IPS-18c (cell line): ENCODE results near the gene MCC.

Experiments used
- H3K4me3 ChIP-seq: 2 replicates; pipeline ENCODE4 v1.7.0; 2013; ENCODE audit warnings: low read depth, mild to moderate bottlenecking, low read length, moderate library complexity; ENCODE audit not compliant: insufficient read depth
- H3K9me3 ChIP-seq: one replicate; pipeline ENCODE4 v1.6.1; 2013; ENCODE audit warnings: mild to moderate bottlenecking, low read length, moderate library complexity; ENCODE audit not compliant: control insufficient read depth, insufficient read depth

The MCC gene

GRCh38 chr5:113156271-113156877, 331.9 kb downstream of the MCC start:
- no peaks in the 10 kb centered on the region for H3K9me3 ChIP-seq
- no peak overlapping the region for H3K4me3 ChIP-seq

DNA sequence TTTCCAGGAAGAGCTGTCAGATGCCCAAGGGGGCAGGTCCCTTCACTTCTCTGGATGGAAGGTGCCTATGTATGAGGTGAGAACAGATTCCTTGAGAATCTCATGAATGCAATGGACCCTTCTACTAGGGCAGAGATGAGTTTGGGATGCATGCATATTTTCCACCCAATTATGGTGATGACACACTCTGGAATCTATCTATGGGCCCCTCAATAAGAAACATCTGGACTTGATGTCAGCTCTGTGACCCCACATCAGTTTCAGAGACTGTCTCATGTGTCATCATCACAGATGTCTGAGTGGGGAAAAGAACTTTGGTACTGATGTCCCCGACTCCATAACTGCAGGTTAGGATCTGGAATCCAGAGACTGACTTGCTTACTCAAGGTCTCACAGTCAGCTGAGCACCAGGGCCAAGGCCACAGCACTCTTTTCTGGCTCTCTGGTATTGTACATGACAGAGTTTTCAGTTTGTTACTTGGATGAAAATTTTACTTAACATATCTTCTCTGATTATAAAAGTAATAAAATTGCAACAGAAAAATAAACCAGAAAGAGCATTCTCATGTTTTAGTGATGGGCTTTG, 334.6 kb downstream of the MCC start:
- Histone ChIP-seq H3K9me3 (no peaks in the 10 kb centered on the region), H3K4me3 (no peak overlapping the region)

DNA sequence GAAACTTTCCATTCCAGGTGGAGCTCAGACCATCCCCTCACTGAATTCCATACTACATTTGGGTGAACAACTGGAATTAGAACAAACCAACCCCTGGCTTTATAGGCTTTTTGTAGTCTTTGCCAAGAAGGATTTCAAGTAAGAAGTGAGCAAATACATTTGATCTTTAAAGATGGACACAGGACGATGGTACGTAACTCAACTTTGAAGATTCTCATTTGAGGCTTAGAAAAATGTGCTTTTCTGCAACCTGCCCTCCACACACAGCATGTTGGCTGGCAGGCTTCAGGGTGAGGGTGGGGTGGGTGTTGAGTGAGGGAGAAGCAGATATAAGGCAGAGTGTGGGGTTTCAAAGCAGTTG, 335.9 kb downstream of the MCC start:
- no peak overlapping the region for H3K4me3 ChIP-seq
- no peaks in the 10 kb centered on the region for H3K9me3 ChIP-seq

GRCh38 chr5:113151641-113152379, 336.4 kb downstream of the MCC start:
- Histone ChIP-seq H3K9me3 (no peaks in the 10 kb centered on the region), H3K4me3 (no peak overlapping the region)

DNA sequence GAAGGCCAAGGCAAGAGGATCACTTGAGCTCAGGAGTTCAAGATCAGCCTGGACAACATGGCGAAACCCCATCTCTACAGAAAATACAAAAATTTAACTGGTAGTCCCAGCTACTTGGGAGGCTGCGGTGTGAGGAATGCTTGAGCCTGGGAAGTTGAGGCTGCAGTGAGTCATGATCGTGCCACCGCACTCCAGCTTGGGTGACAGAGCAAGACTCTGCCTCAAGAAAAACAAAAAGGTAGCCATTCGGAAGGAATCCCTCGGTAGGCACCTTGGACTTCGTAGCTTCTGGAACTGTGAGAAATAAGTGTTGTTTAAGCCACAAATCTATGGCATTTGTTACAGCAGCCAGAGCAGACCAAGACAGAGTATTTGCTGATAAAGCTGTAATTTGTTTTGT, 337.4 kb downstream of the MCC start:
- Histone ChIP-seq H3K4me3 (no peak overlapping the region), H3K9me3 (no peaks in the 10 kb centered on the region)

DNA sequence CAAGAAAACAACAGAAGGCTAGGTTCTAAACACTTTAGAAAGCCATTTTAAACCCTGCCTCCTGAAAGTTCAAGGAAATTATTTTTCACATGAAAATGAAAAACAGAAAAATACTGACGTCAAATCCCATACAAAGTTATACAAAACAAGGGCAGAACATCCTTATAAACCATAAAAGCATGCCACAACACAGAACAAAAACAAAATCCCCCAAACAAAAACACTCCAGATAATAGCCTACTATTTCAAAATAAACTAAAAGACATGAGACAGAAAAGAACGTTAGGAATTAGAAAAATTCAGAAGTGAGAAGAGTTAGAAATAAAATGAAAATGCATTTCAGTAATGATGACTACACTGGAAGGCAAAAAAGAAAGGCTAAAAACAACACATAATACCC, 338.0 kb downstream of the MCC start:
- Histone ChIP-seq H3K4me3 (no peak overlapping the region), H3K9me3 (no peaks in the 10 kb centered on the region)

GRCh38 chr5:113147537-113147936, 340.7 kb downstream of the MCC start:
- Histone ChIP-seq H3K9me3 (no peaks in the 10 kb centered on the region), H3K4me3 (no peak overlapping the region)

DNA sequence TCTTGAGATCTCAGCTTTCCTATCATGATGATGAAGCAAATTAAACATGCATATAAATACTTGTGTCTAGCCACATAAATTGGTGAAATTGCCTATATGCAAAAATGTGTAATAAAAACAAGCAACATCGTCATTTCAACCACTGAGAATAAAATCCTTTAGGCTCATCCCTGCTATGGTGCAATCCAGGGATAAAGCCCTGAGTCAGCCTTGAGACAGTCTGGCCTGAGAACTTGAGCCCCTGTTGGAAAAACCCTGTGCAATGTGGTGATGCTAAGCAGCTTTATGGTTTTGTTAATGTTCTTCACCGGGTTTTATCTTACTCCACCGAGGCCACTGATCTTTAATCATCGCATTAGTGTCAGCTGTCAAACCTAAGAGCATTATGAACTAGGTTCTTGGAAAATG, 341.1 kb downstream of the MCC start:
- Histone ChIP-seq H3K4me3 (no peak overlapping the region), H3K9me3 (no peaks in the 10 kb centered on the region)

DNA sequence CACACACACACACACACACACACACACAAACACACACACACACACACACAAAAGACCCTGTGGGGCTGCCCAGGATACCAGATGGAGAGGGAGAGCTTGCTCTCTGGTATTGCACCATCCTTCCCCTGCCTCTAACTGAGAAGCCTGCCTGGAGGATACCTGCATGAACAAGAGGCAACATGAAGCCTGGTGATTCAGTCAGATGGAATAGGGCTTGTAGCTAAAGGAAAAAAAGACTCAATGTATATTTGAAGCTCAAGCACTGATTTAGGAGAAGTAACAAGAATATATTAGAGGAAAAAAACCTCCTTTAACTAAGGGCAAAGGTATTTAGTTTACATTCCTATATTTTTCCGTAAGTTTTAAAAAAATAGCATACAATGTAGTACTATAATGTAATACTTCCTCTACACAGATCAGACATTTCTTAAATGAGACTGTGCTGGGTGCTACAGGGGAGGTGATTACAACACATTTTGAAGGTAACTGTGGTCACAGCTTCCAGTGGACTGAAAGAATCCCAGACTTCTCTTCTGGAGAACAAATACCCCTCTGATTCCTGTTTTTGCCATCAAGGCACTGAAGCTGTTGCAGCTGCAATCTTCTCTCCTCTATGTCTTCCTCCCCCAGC, 342.4 kb downstream of the MCC start:
- H3K4me3 ChIP-seq: no peak overlapping the region
- no peaks in the 10 kb centered on the region for H3K9me3 ChIP-seq

DNA sequence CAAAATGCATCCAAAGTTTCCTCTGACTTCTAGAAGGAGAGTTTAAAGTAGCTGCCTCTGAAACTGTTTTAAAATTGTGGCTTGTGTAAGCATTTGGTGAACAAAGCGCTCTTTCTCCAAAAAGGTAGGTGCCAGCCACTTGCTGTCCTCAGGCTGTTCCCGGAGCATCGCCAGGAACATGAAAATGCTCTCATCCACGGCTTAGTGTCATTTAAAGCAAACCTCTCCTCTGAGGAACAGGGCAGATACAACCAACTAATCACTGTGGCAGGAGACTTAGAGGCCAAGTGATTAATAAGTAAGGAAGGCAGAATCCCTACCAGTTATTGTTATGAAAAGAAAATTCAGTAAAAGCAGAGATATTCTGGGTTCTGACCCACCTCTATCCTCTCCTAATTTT, 346.1 kb downstream of the MCC start:
- Histone ChIP-seq H3K9me3 (no peaks in the 10 kb centered on the region), H3K4me3 (no peak overlapping the region)

- H3K4me3 ChIP-seq: no peak overlapping the region
- no peaks in the 10 kb centered on the region for H3K9me3 ChIP-seq
Observed at GRCh38 chr5:113140837-113141671, 347.2 kb downstream of the MCC start.

- Histone ChIP-seq H3K9me3 (no peaks in the 10 kb centered on the region), H3K4me3 (no peak overlapping the region)
Observed at GRCh38 chr5:113133211-113133975, 354.9 kb downstream of the MCC start.

- Histone ChIP-seq H3K9me3 (no peaks in the 10 kb centered on the region), H3K4me3 (no peak overlapping the region)
Observed at GRCh38 chr5:113132564-113132963, 355.7 kb downstream of the MCC start.

DNA sequence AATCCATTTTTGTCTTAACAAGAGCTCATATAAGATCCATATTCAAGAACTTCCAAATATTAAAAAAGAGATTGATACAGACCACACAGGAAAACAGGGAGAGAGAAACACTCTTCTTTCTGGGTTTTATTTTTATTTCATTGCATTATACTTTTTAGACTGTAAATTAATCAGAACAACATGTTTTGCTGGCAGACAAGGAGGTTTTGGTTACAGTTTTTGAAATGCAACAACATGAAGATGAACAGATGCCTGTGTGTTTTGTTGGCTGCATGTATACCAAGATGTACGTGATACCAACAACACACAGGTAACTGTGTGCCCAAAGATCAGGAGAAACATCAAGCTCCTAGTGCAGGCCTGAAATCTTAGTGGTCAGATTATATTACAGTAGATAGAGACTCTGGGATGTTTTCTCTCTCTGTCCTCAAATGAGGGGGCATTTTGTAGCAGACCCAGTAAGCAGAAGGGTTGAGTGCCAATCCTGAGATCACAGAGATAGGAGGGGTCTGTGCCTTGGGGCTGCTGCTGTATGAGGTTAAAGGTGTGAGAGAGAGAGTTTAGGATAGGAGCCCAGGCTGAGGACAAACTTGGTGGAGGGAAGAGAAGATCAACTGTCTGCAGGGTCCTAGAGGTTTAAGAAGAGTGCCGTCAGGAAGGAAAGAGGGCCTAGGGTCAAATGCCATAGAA, 359.5 kb downstream of the MCC start:
- H3K9me3 ChIP-seq: no peaks in the 10 kb centered on the region
- no peak overlapping the region for H3K4me3 ChIP-seq

GRCh38 chr5:113128082-113128481, 360.2 kb downstream of the MCC start:
- Histone ChIP-seq H3K9me3 (no peaks in the 10 kb centered on the region), H3K4me3 (no peak overlapping the region)

- no peaks in the 10 kb centered on the region for H3K9me3 ChIP-seq
- H3K4me3 ChIP-seq: no peak overlapping the region
Observed at GRCh38 chr5:113127021-113127420, 361.2 kb downstream of the MCC start.
